Neural crest cell (in vitro differentiated cells): ENCODE data around the gene ROPN1. TPM values are rescaled to one million over a fixed set of nuclear protein-coding genes. Genes with fewer than 3 reads are reported as not detected.
"Not testable (repeated sequence)": the region's sequence is repeated elsewhere in the genome, so short reads cannot be mapped to it uniquely, and the experiment has no call there.

ENCODE experiments used
- DNase-seq: peaks from one replicate; pipeline ENCODE4 v3.0.0; 2021; ENCODE audit warnings: low read depth, mixed read lengths, low spot score
- H3K27ac Mint-ChIP-seq: one replicate; pipeline ENCODE4 v1.8.0; 2021; ENCODE audit warnings: mild to moderate bottlenecking, mixed read lengths; ENCODE audit not compliant: unreplicated experiment
- H3K27me3 Mint-ChIP-seq: 2 replicates; pipeline ENCODE4 v1.8.0; 2021; ENCODE audit warnings: low read depth, mild to moderate bottlenecking, mixed read lengths
- H3K36me3 Mint-ChIP-seq: 2 replicates; pipeline ENCODE4 v1.8.0; 2021; ENCODE audit warnings: low read depth, mild to moderate bottlenecking, mixed read lengths
- H3K4me1 Mint-ChIP-seq: 2 replicates; pipeline ENCODE4 v1.8.0; 2021; ENCODE audit warnings: mixed read lengths
- H3K4me3 Mint-ChIP-seq: one replicate; pipeline ENCODE4 v1.8.0; 2021; ENCODE audit warnings: mild to moderate bottlenecking, mixed read lengths
- H3K9me3 Mint-ChIP-seq: 2 replicates; pipeline ENCODE4 v1.8.0; 2021; ENCODE audit warnings: mixed read lengths
- total RNA-seq: library from RNA; stranded (reverse); gene quantifications from 2 replicates; pipeline ENCODE4 v1.2.1, GENCODE V29; 2021
- TF ChIP-seq, protein P1 (sequence below): fragments of 200-600 bp; sonication (generic); conservative IDR thresholded peaks from 2 replicates; pipeline ENCODE4 v1.5.0; 2021; ENCODE audit warnings: antibody characterized with exemption, mild to moderate bottlenecking

The ROPN1 gene
- total RNA-seq, 1 donor from 2014 or later = not detected

DNA sequence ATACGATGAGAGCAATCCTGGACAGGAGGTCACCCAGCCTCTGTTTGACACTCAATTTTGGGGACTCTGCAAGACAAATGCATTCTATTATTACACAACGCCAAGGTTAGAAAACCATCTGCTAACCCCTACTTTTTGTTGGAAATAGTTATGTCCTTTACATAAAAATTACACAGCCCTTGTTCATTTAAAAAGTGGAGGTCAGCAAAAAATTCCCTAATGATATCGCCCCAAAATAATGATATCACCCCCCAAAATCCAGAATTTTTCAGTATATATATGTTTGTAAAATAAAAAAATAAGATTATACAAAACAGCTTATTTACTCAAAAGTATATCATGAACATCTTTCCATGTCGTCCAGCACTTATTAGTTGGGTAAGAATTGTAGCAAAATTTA, 11.4 kb downstream of the ROPN1 start:
- no peak for DNase-seq
- no peaks in the 10 kb centered on the region for H3K36me3 Mint-ChIP-seq
- H3K9me3 Mint-ChIP-seq = peaks cover 2% of the 10 kb centered on the region
- H3K27ac Mint-ChIP-seq = no peak overlapping the region
- peaks cover 21% of the 10 kb centered on the region for H3K27me3 Mint-ChIP-seq
- peaks cover 27% of the 10 kb centered on the region for H3K4me1 Mint-ChIP-seq
- TF ChIP-seq, protein P1, sequence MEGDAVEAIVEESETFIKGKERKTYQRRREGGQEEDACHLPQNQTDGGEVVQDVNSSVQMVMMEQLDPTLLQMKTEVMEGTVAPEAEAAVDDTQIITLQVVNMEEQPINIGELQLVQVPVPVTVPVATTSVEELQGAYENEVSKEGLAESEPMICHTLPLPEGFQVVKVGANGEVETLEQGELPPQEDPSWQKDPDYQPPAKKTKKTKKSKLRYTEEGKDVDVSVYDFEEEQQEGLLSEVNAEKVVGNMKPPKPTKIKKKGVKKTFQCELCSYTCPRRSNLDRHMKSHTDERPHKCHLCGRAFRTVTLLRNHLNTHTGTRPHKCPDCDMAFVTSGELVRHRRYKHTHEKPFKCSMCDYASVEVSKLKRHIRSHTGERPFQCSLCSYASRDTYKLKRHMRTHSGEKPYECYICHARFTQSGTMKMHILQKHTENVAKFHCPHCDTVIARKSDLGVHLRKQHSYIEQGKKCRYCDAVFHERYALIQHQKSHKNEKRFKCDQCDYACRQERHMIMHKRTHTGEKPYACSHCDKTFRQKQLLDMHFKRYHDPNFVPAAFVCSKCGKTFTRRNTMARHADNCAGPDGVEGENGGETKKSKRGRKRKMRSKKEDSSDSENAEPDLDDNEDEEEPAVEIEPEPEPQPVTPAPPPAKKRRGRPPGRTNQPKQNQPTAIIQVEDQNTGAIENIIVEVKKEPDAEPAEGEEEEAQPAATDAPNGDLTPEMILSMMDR = no peak
- H3K4me3 Mint-ChIP-seq = peak overlapping the region; percentile 84

DNA sequence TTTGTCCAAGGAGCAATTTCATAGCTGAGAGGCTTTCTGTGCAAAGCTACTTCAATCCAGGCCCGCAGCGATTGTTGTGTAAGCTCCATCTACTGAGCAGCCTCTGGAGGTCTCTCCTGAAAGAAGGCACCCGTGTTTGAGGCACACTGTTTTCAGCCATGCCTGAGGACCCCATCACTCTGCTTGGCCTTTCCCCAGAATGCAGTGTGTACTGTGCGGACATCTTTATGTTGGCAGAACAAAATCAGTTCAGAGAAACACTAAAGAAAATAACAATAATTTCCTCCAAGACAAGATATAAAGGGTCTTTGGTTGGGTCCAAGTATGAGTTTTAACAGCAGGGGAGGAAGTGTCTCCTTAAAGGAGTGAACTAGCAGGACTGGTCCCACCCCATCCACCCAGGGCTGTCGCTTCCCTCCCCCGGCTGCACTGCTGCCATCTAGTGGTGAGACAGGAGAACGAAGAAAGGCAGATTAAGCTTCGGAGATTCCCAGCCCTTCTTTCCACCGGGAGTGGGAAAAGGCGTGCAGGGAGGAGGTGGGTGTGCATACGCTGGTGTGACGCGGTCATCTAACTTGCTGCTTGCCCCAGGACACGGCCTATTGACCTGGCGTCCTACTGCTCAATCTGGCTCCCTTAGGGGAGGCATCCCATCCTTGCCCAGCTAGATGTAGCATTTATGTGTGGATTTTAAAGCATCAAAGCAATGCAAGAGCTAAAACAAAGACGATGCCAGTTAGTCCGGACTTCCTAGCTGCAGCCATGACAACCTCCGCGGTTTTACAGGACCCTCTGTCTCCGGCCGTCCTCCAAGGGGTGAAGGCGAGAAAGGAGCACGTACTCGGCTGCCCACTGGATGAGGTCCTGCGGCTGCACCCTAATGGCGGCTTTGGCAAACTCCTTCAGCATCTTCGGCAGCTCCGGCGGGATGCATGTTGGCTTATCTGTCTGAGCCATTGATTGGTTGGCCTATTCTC, 12.1 kb downstream of the ROPN1 start:
- not testable (repeated sequence) for H3K9me3 Mint-ChIP-seq, H3K36me3 Mint-ChIP-seq
- TF ChIP-seq, protein P1 = peak; percentile 82
- H3K27me3 Mint-ChIP-seq = peaks cover 21% of the 10 kb centered on the region
- H3K27ac Mint-ChIP-seq = peak overlapping the region; percentile 78
- peaks cover 27% of the 10 kb centered on the region for H3K4me1 Mint-ChIP-seq
- H3K4me3 Mint-ChIP-seq = peak overlapping the region; percentile 84
- DNase-seq = peak; percentile 42

DNA sequence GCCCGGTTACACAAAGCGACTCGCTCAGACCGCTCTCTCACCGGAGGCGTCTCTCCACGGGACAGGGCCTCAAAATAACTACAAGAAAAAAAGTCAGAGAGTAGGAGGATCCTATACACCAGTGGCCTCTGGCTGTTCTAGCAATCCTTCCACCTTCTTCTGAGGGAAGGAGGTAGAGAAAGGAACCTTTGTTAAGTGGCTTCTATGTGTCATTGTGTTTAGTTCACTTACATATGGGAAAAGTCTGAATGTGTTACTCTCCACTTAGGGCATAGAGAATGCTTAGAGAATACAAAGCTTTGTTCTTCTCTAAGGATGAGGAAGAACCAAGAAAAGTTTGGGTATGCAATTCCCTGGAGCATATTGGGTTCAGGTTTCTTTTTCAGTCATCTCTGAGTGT, 15.0 kb downstream of the ROPN1 start:
- peak overlapping the region; percentile 3 for H3K4me3 Mint-ChIP-seq
- H3K27ac Mint-ChIP-seq, DNase-seq, H3K36me3 Mint-ChIP-seq, H3K27me3 Mint-ChIP-seq, H3K9me3 Mint-ChIP-seq: not testable (repeated sequence)
- peaks cover 27% of the 10 kb centered on the region for H3K4me1 Mint-ChIP-seq

DNA sequence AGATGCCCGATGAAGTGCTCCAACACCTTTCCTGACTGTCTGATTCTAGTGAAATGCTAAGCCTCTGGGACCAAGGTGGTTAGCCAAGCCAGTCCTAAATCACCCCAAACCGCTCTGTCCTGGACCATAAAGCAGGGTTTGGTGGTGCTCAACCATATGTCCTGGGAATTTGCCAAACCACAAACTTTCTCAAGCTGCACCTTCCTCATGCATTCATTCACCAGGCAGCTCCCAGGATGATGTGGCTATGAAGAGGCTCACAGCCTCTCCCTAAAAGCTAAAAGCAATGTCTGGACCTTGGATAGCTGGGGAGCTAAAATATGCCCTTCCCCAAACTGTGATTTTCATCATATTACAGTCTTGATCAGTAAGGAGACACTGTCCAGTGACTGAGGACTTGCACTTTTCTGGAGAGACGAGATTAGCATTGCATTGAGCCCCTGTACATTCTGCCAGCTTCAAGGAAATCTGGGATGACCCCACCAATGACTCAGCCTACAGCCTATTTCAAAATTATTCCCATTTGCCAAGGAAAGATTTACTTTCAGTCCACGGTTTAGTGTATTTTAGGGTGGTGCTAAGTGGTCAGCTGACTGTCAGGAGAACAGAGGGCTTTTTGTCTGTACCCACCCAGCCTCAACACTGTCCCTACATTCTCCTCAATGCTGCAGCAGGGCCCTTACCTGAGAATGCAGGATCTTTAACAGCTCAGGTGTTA, 15.6 kb downstream of the ROPN1 start:
- DNase-seq, H3K27me3 Mint-ChIP-seq, H3K9me3 Mint-ChIP-seq, H3K36me3 Mint-ChIP-seq: not testable (repeated sequence)
- Mint-ChIP-seq H3K4me3 (peak overlapping the region; percentile 33), H3K4me1 (peaks cover 27% of the 10 kb centered on the region), H3K27ac (peak overlapping the region; percentile 43)

DNA sequence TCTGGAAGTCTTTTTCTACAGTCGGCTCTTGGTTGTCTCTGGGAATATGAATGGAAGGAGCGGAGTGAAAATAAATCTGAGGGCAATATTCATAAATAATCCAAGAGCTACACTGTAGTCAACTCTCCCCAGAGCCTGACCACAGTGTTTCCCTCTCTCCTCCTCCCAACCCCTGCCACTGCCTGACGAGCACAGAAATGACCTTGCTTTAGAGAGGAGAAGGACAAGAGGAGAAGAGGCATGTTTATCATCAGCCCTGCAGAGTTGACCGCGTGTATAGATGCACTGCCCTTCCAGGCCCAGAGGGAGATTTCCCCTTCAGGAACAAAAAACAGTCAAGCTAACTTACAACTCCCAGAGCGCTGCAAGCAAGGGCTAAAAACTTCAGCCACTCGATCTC, 16.9 kb downstream of the ROPN1 start:
- not testable (repeated sequence) for H3K27me3 Mint-ChIP-seq, H3K27ac Mint-ChIP-seq, H3K4me3 Mint-ChIP-seq, DNase-seq, H3K9me3 Mint-ChIP-seq, H3K36me3 Mint-ChIP-seq
- H3K4me1 Mint-ChIP-seq = peaks cover 22% of the 10 kb centered on the region

DNA sequence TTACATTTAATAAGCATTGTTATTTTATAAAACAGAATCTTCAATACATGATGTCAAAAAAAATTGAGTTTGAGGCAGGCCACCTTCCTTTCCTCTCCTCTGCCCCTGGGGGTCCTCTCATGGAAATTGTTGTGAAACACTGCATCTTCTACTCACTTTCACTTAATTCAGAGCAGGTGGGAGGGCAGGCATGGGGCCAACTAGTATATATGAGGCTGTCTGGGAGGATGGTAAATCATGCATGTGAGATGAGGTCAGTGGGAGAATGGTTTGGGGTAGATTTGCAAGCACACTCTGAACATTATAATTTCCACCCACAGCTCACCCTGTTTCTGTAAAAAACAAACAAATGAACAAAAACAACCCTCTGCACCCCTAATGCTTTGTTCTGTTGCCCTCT, 20.5 kb downstream of the ROPN1 start:
- no peaks in the 10 kb centered on the region for H3K9me3 Mint-ChIP-seq
- no peak overlapping the region for H3K27ac Mint-ChIP-seq
- TF ChIP-seq, protein P1 = no peak
- H3K36me3 Mint-ChIP-seq = no peaks in the 10 kb centered on the region
- DNase-seq = no peak
- no peak overlapping the region for H3K4me3 Mint-ChIP-seq
- H3K27me3 Mint-ChIP-seq = peaks cover 7% of the 10 kb centered on the region
- peaks cover 5% of the 10 kb centered on the region for H3K4me1 Mint-ChIP-seq

DNA sequence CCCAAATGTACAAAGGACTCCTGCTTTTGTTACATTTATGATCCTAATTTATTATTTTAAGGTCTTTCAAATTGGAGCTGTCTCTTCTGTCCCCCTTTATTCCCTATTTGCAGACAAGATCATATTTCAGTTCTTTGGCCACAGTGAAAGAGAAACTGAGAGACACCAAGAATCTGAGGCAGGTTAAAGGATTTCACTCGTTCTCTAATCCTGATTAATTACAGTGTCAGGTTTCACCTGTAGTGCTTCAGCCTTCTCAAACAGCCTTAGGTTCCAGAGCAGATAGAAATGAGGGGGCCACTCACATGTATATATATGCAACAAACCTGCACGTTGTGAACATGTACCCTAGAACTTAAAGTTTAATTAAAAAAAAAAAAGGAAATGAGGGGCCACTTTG, 24.7 kb downstream of the ROPN1 start:
- DNase-seq, H3K27ac Mint-ChIP-seq, H3K9me3 Mint-ChIP-seq, H3K4me3 Mint-ChIP-seq, H3K4me1 Mint-ChIP-seq, H3K36me3 Mint-ChIP-seq: not testable (repeated sequence)
- peaks cover 17% of the 10 kb centered on the region for H3K27me3 Mint-ChIP-seq

DNA sequence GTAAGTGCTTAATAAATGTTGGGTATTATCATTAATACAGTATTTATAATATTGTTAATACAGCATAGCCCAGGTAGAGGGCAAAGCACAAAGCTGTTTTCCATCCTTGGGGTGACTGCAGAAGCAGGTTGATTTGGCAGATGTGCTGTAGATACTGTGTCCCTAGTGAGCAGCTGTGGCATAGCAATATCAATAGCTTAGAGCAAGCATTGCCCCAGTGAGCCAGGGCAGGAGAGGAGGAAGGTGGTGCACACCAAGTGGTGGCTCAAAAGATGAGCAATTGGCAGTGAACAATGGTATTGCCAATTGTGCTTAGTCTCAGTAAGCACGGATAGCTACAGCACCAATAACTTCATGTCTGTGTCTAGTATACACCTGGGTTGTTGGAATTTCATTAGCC, 25.1 kb downstream of the ROPN1 start:
- peaks cover 17% of the 10 kb centered on the region for H3K27me3 Mint-ChIP-seq
- H3K4me3 Mint-ChIP-seq, DNase-seq, H3K27ac Mint-ChIP-seq, H3K36me3 Mint-ChIP-seq, H3K4me1 Mint-ChIP-seq, H3K9me3 Mint-ChIP-seq: not testable (repeated sequence)

DNA sequence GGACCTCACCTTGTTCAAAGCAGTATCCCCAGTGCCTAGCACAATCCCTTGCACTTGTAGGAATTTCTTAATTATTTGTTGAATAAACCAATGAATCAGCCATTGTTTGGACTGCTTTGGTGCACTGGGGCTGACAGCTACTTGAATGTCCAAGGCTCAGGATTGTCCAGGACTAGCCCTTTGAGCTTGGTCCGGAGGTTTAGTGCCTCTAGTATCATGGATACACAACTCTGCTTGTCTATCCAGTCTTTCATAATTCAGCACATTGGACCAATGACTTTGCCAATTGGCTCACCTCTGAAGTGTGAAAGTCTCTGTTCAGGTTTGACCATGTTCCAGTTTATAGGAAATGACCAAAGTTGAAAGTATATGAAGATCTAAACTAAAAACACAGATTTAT, 27.1 kb downstream of the ROPN1 start:
- peaks cover 16% of the 10 kb centered on the region for H3K4me1 Mint-ChIP-seq
- H3K4me3 Mint-ChIP-seq, H3K9me3 Mint-ChIP-seq: not testable (repeated sequence)

More for the DNA sequence above, 27.1 kb downstream of the ROPN1 start:
- not testable (repeated sequence) for DNase-seq, H3K36me3 Mint-ChIP-seq, H3K27ac Mint-ChIP-seq
- peaks cover 19% of the 10 kb centered on the region for H3K27me3 Mint-ChIP-seq
